ENCODE results near the gene D2HGDH. TPM values are rescaled to one million over a fixed set of nuclear protein-coding genes. Genes with fewer than 3 reads are reported as not detected.
"Not testable (repeated sequence)": the region's sequence is repeated elsewhere in the genome, so short reads cannot be mapped to it uniquely, and the experiment has no call there.

The D2HGDH gene
- total and polyA plus RNA-seq, 2 donors from 2014 or later, result 37.0 to 49.3 TPM

DNA sequence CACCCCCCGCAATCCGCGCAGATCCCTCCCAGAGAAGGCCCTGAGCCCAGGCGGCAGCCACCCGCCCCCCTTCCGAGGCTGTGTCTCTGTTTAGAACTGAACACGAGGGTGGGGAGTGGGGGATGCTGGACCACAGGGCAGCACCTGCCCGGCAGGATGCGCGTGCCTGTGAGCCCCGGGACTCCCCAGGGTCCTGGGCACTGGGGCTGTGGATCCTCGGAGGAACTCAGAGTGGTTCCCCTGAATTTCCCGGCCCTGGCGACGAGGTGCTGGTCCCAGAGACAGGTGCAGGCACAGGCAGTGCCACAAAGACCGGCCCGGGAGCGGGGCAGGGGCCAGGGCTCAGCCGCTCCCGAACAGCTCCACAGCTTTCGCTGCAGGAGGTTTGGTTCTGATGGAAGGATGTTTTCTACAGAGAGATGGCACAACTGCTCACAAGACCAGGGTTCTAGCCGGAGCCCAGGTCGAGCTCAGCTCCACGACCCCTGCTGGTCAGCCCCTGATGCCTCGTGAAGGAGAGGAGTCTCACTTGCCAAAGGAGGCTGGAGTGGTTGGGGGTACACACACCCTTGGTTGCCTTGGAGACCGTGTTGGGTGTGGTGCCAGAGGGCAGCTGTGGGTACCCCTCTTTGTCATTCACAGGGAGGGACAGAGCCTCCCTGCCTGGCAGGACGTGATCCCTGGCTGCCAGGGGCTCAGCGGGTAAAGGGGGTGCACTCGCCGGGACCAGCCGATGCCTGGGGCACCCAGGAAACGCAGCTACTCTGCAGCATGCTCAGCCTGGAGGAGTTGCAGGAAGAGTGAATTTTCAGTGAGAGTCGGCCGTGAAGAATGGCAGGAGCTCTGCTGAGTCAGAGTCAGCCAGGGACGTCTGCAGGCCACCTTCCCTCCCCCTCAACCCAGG lies 70.1 kb downstream of the D2HGDH start:
- peak in 3 of 5 donors; percentile 66 to 78 (median 75) for DNase-seq

DNA sequence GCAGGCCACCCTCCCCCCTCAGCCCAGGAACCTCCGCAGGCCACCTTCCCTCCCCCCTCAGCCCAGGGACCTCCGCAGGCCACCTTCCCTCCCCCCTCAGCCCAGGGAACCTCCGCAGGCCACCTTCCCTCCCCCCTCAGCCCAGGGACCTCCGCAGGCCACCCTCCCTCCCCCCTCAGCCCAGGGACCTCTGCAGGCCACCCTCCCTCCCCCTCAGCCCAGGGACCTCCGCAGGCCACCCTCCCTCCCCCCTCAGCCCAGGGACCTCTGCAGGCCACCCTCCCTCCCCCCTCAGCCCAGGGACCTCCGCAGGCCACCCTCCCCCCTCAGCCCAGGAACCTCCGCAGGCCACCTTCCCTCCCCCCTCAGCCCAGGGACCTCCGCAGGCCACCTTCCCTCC lies 71.8 kb downstream of the D2HGDH start:
- H3K9me3 ChIP-seq (ENCODE audit: control insufficient read depth in 2 of 3, insufficient read depth in 1 of 3, low read length in 3 of 3); H3K4me3 ChIP-seq (ENCODE audit: low read length in 3 of 3); FAIRE-seq; H3K27me3 ChIP-seq (ENCODE audit: control insufficient read depth, insufficient read depth, low read length); H3K27ac ChIP-seq (ENCODE audit: low read depth in 2 of 2, low read length in 2 of 2); H3K9ac ChIP-seq (ENCODE audit: low read length in 3 of 3); intact Hi-C loops (cut with DNase I); H3K36me3 ChIP-seq (ENCODE audit: control insufficient read depth in 2 of 3, insufficient read depth in 3 of 3, low read length in 3 of 3): not testable (repeated sequence)
- peak in 2 of 5 donors; percentile 54 to 85 for DNase-seq
- H3K4me1 ChIP-seq (ENCODE audit: control insufficient read depth in 2 of 3, insufficient read depth in 2 of 3, low read depth in 1 of 3, low read length in 3 of 3), result peaks cover 3 to 20% (median 6%) of the 10 kb centered on the region in 3 donors

More for the DNA sequence above, 70.1 kb downstream of the D2HGDH start:
- FAIRE-seq, result no peak
- peaks cover 3 to 16% (median 6%) of the 10 kb centered on the region in 3 donors for H3K4me1 ChIP-seq (ENCODE audit: control insufficient read depth in 2 of 3, insufficient read depth in 2 of 3, low read depth in 1 of 3, low read length in 3 of 3)
- no peak overlapping the region for H3K9ac ChIP-seq (ENCODE audit: low read length in 3 of 3)
- H3K9me3 ChIP-seq (ENCODE audit: control insufficient read depth in 2 of 3, insufficient read depth in 1 of 3, low read length in 3 of 3), result no peaks in the 10 kb centered on the region
- intact Hi-C loops (cut with DNase I), result no loop called here
- H3K36me3 ChIP-seq (ENCODE audit: control insufficient read depth in 2 of 3, insufficient read depth in 3 of 3, low read length in 3 of 3), result no peaks in the 10 kb centered on the region
- H3K27ac ChIP-seq (ENCODE audit: low read depth in 2 of 2, low read length in 2 of 2), result no peak overlapping the region
- H3K27me3 ChIP-seq (ENCODE audit: control insufficient read depth, insufficient read depth, low read length), result no peaks in the 10 kb centered on the region
- TF ChIP-seq, protein P1, sequence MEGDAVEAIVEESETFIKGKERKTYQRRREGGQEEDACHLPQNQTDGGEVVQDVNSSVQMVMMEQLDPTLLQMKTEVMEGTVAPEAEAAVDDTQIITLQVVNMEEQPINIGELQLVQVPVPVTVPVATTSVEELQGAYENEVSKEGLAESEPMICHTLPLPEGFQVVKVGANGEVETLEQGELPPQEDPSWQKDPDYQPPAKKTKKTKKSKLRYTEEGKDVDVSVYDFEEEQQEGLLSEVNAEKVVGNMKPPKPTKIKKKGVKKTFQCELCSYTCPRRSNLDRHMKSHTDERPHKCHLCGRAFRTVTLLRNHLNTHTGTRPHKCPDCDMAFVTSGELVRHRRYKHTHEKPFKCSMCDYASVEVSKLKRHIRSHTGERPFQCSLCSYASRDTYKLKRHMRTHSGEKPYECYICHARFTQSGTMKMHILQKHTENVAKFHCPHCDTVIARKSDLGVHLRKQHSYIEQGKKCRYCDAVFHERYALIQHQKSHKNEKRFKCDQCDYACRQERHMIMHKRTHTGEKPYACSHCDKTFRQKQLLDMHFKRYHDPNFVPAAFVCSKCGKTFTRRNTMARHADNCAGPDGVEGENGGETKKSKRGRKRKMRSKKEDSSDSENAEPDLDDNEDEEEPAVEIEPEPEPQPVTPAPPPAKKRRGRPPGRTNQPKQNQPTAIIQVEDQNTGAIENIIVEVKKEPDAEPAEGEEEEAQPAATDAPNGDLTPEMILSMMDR (IDR thresholded peaks at IDR 0.05; ENCODE audit: borderline replicate concordance, extremely low read depth, insufficient read depth), result no peak
- H3K4me3 ChIP-seq (ENCODE audit: low read length in 3 of 3), result no peak overlapping the region

DNA sequence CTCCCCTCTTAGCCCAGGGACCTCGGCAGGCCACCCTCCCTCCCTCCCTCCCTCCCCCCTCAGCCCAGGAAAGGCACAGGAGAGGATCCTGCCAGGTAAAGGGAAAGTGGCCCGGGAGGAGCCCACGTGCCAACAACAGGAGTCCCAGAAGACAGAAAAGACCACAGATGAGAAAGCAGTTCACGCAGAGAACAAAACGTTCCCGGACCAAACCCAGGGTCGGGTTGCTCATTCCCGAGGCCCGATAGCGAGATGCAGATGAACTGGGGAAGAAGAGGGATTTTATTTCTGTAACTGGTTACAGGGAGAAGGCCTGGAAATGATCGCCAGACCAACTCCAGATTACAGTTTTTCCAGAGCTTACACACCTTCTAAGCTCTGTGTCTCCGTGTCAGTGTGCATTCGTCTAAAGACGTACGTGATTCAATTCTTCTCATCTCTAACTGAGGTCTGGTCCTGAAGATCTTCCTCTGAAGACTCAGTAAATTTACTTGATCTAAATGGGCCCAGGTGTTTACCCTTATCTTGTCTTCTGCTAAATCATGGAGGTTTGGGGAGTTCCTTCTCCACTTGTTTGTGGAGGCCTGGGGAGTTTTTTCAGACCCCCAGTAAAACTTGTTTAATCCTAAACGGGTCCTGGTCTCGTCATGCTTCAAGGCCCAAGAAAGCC lies 73.8 kb downstream of the D2HGDH start:
- TF ChIP-seq, protein P1 (IDR thresholded peaks at IDR 0.05; ENCODE audit: borderline replicate concordance, extremely low read depth, insufficient read depth), result no peak
- no peak overlapping the region for H3K9ac ChIP-seq (ENCODE audit: low read length in 3 of 3)
- H3K27ac ChIP-seq (ENCODE audit: low read depth in 2 of 2, low read length in 2 of 2), result peak overlapping the region; percentile 47 to 57
- FAIRE-seq, result no peak
- no peak overlapping the region for H3K4me3 ChIP-seq (ENCODE audit: low read length in 3 of 3)
- intact Hi-C loops (cut with DNase I), result no loop called here
- peak; percentile 49 to 70 (median 63) for DNase-seq
- H3K36me3 ChIP-seq (ENCODE audit: control insufficient read depth in 2 of 3, insufficient read depth in 3 of 3, low read length in 3 of 3), result no peaks in the 10 kb centered on the region
- H3K27me3 ChIP-seq (ENCODE audit: control insufficient read depth, insufficient read depth, low read length), result no peaks in the 10 kb centered on the region
- no peaks in the 10 kb centered on the region for H3K9me3 ChIP-seq (ENCODE audit: control insufficient read depth in 2 of 3, insufficient read depth in 1 of 3, low read length in 3 of 3)
- H3K4me1 ChIP-seq (ENCODE audit: control insufficient read depth in 2 of 3, insufficient read depth in 2 of 3, low read depth in 1 of 3, low read length in 3 of 3), result peaks cover 3 to 17% (median 6%) of the 10 kb centered on the region in 3 donors

Measured in kidney (tissue), 14 donors.